ENCODE data around the gene FBXL22. TPM values are rescaled to one million over a fixed set of nuclear protein-coding genes. Genes with fewer than 3 reads are reported as not detected.

The FBXL22 gene
- total RNA-seq (2021; fragmentation: NEBNext Ultra II Directional; extraction: Animal tissue kit (Norgen Biotek cat#: 25700)) = 0.47 and 0.54 TPM in 2 replicates
- 0.09 and 0.24 TPM in 2 replicates for polyA plus RNA-seq (2011; rRNA removed)
- 0.28 TPM for polyA plus RNA-seq (2011; cell fraction: cytosol; rRNA removed)
- polyA plus RNA-seq (2011; cell fraction: nucleus; rRNA removed) = 0.30 TPM
- 0.56 to 0.75 TPM (median 0.59 TPM) in 3 of 4 replicates, not detected in the other for polyA plus RNA-seq (2012, experiment 1 of 2)
- 0.41 TPM for polyA plus RNA-seq (2012, experiment 2 of 2)
- polyA plus RNA-seq (2013, experiment 1 of 2) = 0.26 TPM
- polyA plus RNA-seq (2013, experiment 2 of 2) = 0.26 TPM
- polyA minus RNA-seq (2011; rRNA and poly(A)+ RNA removed) = not detected in 2 replicates
- not detected for polyA minus RNA-seq (2011; cell fraction: cytosol; rRNA and poly(A)+ RNA removed)
- not detected for polyA minus RNA-seq (2011; cell fraction: nucleus; rRNA and poly(A)+ RNA removed)
- long read RNA-seq, experiment 1, partial matches to known transcripts = 0 of 1 reads
- long read RNA-seq, experiment 1, other reads (novel, unspliced or antisense) = 1 of 1 reads
- long read RNA-seq, experiment 2 = 0 reads

- Histone ChIP-seq H2BK12ac (ENCODE audit: low read depth, low read length) (peak within 1 kb of the TSS; percentile 75; the same call in 1 of the 2 replicates), H3K23ac (ENCODE audit: insufficient read length) (no peak within 1 kb of the TSS), H3K56ac (replicated peaks; ENCODE audit: insufficient read length, low read depth, low read length) (no peak within 1 kb of the TSS), H3K4ac (replicated peaks; ENCODE audit: insufficient read length, low read depth, low read length) (no peak within 1 kb of the TSS), H3K9ac (replicated peaks in 1 of 4; ENCODE audit: extremely low read depth in 1 of 4, low read depth in 3 of 4, low read length in 3 of 4) (no peak within 1 kb of the TSS), H2AK5ac (ENCODE audit: low read depth, low read length) (no peak within 1 kb of the TSS), H3K18ac (ENCODE audit: extremely low read depth, low read length) (no peak within 1 kb of the TSS), H4K5ac (ENCODE audit: insufficient read length, low read depth, low read length) (no peak within 1 kb of the TSS), H4K91ac (replicated peaks; ENCODE audit: insufficient read length, low read length) (no peak within 1 kb of the TSS), H2BK120ac (replicated peaks; ENCODE audit: low read depth, low read length) (no peak within 1 kb of the TSS), H3K36me3 (ENCODE audit: control insufficient read depth in 2 of 4, insufficient read depth in 4 of 4, low read length in 3 of 4) (0 out of 8 replicates have a peak, but pooled peaks cover 0 to 3% (median 0%) of the 10 kb centered on the region in 4 experiments), H2BK15ac (ENCODE audit: low read length) (no peak within 1 kb of the TSS), H3K4me2 (ENCODE audit: insufficient read depth in 1 of 2, low read depth in 2 of 2, low read length in 2 of 2) (no peak within 1 kb of the TSS), H3K79me2 (ENCODE audit: control insufficient read depth in 1 of 2, insufficient read depth in 2 of 2, low read length in 2 of 2) (no peaks in the 10 kb centered on the region), H4K8ac (ENCODE audit: extremely low read depth, insufficient read depth, low read length) (no peak within 1 kb of the TSS), H2BK20ac (ENCODE audit: low read length) (no peak within 1 kb of the TSS), H3K4me1 (replicated peaks in 1 of 4; ENCODE audit: control insufficient read depth in 3 of 4, insufficient read depth in 4 of 4, low read length in 3 of 4) (peaks cover 0 to 21% (median 12%) of the 10 kb centered on the region in 4 experiments; a peak in 6 of 7 replicates), H3K14ac (ENCODE audit: insufficient read length) (no peak within 1 kb of the TSS), H2BK5ac (ENCODE audit: low read depth, low read length) (no peak within 1 kb of the TSS; the same call in 1 of the 2 replicates), H3K27ac (ENCODE audit: low read depth, low read length) (no peak within 1 kb of the TSS), H3K4me3 (ENCODE audit: extremely low read depth in 1 of 4, insufficient read depth in 2 of 4, low read depth in 3 of 4, low read length in 4 of 4) (no peak within 1 kb of the TSS), H4K20me1 (replicated peaks in 1 of 2; ENCODE audit: control insufficient read depth in 1 of 2, insufficient read depth in 2 of 2, low read length in 2 of 2) (no peaks in the 10 kb centered on the region), H3K79me1 (ENCODE audit: low read depth, low read length) (no peaks in the 10 kb centered on the region; the same call in 1 of the 2 replicates), H3K27me3 (replicated peaks in 1 of 4; ENCODE audit: control insufficient read depth in 3 of 4, extremely low read depth in 1 of 4, insufficient read depth in 3 of 4, low read length in 3 of 4) (peaks cover 0 to 26% (median 14%) of the 10 kb centered on the region in 4 experiments; a peak in 6 of 7 replicates), H3K23me2 (ENCODE audit: low read depth, low read length) (peaks cover 13% of the 10 kb centered on the region), H3K9me3 (ENCODE audit: insufficient read depth in 2 of 2, low read depth in 1 of 2, low read length in 1 of 2) (no peaks in the 10 kb centered on the region), H2AFZ (ENCODE audit: low read length) (no peak within 1 kb of the TSS)
- DNase-seq (ENCODE audit: low read depth in 1 of 2, low spot score in 2 of 2) = no peak
- CTCF ChIA-PET (ENCODE audit: partially characterized antibody) = interaction anchor here (0.7 to 4.2 kb wide), 11 partner anchors 9 to 1015 kb away, joined by 3 to 39 read pairs (median 4); no protein-coding TSS in a partner anchor
- TF ChIP-seq CTCF (IDR thresholded peaks at IDR 0.05; ENCODE audit: control extremely low read depth in 1 of 3, insufficient read depth in 1 of 3, low read depth in 1 of 3, low read length in 3 of 3) (no peak), SAP30 (IDR thresholded peaks at IDR 0.05; ENCODE audit: insufficient read depth, insufficient replicate concordance, low read length) (no peak), MAX (IDR thresholded peaks at IDR 0.05) (0 out of 2 replicates have a peak, but pooled peaks have one; percentile 19), SIN3A (conservative IDR thresholded peaks at IDR 0.05 in 1 of 2, IDR thresholded peaks at IDR 0.05 in 1 of 2; ENCODE audit: low read depth in 1 of 2, low read length in 2 of 2) (no peak), POU5F1 (IDR thresholded peaks at IDR 0.05; ENCODE audit: low read depth, low read length) (no peak)
- POLR2A ChIA-PET (ENCODE audit: partially characterized antibody) = interaction anchor here (0.6 to 1.3 kb wide), 2 partner anchors 87 to 94 kb away, joined by 3 to 5 read pairs; no protein-coding TSS in a partner anchor
- WGBS, 2 experiments (ENCODE audit: extremely low coverage in 1 of 2, insufficient coverage in 1 of 2, insufficient read length in 1 of 2, insufficient replicate concordance in 2 of 2, low coverage in 1 of 2, low lambda C conversion rate in 2 of 2, missing lambda C conversion rate in 1 of 2) = 86% methylated on average over 23 of the region's 23 CpGs; no CpG with 5 or more reads in 1 of the 2 experiments
- no peak for FAIRE-seq
Measured at GRCh38 chr15:63597038-63597790, at the start of gene FBXL22. TSS of gene FBXL22 (plus strand) at chr15:63597387. CDS start at chr15:63597393, 6 bp downstream.

All from H1 (cell line).